GM19023 (cell line): ENCODE data around the gene LXN.

Source experiments
- ATAC-seq: cut with Tn5 transposase; IDR thresholded peaks from one replicate; pipeline ENCODE4 v1.9.1; 2021; ENCODE audit warnings: mild to moderate bottlenecking, moderate library complexity; ENCODE audit not compliant: unreplicated experiment

The LXN gene

GRCh38 chr3:158671821-158672214 is 630 bp downstream of the LXN start:
- no peak for ATAC-seq

- ATAC-seq = no peak
Observed at GRCh38 chr3:158668506-158668905, 3.9 kb downstream of the LXN start.

DNA sequence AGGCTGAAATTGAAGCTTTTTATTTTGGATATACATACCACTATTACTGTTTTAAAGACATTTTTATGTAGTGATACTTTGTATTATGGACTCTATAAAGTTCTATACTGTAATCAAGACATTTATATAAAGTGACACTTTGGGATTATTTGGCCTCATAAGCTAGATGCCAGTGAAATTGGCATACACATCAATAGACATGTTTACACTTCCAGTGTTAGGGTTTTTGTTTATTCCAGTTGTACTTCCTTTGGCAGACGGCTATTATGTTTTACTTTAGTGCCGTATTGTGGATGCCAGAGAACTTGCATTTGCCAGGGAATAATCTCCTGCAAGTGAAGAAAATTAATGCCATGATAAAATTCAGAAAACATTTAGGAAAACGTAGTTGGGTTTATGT is 6.0 kb downstream of the LXN start:
- ATAC-seq = no peak

- no peak for ATAC-seq
Observed at GRCh38 chr3:158663832-158664231, 8.6 kb downstream of the LXN start.

DNA sequence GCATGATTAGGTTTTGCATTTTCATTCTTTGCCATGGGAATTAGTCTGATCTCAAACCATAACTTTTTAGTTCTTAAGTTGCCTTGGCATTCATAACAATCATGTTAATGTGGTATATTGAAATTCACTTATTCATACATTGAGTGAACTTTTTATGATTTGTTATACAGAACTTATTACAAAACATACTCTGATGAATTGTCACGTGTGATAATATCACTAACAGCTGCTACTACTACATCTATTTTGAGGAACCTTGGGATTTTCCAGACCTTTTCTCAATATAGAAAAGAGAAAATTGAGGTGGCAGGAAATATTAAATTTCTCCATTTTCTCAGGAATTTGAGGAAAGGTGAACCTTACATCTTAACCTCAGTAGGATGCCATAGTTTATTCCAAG is 9.2 kb downstream of the LXN start:
- no peak for ATAC-seq

DNA sequence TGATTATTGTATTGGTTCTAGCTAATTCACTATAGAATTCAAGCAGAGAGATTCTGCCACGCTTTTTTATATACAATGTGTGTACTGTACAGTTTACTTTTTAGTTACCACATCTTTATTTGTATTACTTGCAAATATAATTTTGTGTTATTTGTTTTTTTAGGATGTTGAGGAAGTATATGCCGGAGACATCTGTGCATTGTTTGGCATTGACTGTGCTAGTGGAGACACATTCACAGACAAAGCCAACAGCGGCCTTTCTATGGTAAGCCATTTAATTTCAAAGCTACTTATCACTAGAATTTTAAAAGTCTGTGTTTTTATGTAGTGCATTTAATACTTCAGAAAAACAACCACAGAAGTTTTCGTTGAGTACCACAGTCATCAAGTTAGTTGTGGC is 11.7 kb downstream of the LXN start:
- ATAC-seq = no peak

GRCh38 chr3:158659454-158660237 is 12.8 kb downstream of the LXN start:
- peak; percentile 70 for ATAC-seq

DNA sequence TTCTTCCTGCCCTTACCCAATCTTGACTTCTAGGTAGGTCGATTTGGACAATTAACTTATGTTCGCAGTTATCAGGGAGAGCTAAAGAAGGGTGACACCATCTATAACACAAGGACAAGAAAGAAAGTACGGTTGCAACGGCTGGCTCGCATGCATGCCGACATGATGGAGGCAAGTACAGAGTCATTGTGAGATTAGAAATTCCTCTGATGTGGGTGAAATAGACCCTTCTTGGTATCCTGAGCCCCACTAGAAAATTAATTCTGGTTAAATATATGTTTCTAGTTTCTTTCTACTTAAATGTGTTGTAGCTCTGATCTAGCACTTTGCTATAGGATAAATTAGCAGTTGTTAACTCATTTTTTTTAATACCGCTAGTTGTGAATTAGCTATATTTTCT is 13.6 kb downstream of the LXN start:
- ATAC-seq = no peak

DNA sequence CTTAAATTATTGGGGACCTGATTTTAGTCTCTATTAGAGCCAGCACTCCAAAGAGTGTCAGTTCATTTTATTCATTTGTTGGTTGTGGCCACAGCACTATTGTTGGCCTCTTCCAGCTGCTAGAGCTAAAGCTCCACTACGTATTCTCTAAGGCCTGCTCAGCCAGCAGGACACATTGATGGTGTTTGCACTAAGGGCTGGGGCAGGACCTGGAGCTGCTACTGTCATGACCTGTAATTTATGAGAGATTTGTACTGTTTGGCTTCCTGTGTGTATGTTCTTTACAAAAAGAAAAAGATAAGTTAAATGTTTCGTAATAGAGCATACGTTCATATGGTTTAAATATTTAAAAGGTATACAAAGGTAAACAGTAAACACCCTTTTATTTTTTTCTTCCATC is 20.0 kb downstream of the LXN start:
- ATAC-seq = no peak

GRCh38 chr3:158651192-158651591 is 21.3 kb downstream of the LXN start:
- ATAC-seq = no peak

DNA sequence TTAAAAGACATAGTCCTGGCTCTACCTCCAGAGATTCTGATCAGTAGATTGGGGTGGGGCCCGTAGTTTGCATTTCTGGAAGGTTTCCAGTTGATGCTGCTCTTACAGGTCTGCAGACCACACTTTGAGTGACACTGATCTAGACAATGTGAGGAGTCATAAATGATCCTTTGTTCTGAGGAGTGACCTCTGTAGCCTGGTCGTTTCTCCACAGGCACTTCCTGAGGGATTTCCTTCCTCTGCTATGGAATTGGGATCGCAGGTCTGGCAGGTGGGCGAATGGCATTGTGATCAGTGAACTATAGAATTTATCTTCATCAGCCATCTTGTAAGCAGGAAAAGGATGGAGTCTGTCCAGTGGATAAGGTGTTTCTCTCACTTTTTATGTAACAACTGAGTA is 22.7 kb downstream of the LXN start:
- no peak for ATAC-seq

- peak; percentile 99 for ATAC-seq
Observed at GRCh38 chr3:158644345-158644908, 28.0 kb downstream of the LXN start, which contains the start of gene GFM1. TSS of gene GFM1 (plus strand) at chr3:158644527. CDS start at chr3:158644635, 108 bp downstream.

DNA sequence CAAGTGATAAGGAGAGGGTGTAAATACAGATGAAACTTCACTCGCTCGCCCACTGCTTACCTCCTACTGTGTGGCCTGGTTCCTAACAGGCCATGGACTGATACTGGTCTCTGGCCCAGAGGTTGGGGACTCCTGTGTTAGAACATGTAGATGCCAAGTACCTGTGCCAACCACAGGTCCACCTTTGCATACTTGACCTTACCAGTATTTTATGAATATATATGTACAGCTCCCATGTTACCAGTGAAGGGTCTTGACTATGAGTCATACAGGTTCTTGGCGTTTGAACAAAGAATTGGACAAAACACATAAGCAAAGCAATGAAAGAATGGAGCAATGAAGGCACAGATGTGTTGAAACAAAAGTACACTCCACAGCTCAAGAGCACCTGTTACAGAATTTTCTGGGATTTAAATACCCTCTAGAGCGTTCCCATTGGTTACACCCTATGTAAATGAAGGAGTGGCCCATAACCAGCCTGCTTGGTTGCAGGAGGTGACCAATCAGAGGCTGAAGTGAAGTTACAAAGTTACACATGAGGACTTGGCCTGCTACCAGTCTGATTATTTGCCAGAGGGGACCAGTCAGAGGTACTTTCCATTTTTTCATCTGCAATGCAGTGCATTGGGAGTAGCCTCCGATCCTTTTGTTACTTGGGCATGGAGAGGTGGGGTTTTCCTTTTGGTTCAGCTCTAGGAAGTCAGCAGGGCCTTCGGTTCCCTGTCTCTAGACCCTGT is 29.8 kb downstream of the LXN start:
- ATAC-seq = no peak

GRCh38 chr3:158642005-158642404 is 30.4 kb downstream of the LXN start:
- no peak for ATAC-seq

DNA sequence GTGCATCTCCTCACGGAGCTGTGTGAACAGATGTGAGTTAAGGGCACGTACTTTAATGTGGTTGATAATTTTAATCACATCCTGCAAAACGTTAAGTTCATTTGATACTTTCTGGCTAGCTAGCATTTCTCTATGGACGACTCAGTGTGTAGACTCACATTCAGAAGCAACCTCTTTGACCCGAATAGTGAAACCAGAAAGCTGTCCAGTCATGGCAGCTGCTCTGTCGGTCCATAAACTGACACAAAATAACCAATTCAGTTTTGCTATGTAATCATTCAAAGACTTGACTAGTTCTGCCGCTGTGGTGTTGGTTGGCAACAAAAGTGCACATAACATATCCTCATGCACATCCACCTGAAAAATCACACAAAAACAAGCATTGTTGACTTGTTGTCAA is 31.8 kb downstream of the LXN start:
- no peak for ATAC-seq

- ATAC-seq = no peak
Observed at GRCh38 chr3:158631981-158632380, 40.5 kb downstream of the LXN start.

- no peak for ATAC-seq
Observed at GRCh38 chr3:158625881-158626280, 46.6 kb downstream of the LXN start.

DNA sequence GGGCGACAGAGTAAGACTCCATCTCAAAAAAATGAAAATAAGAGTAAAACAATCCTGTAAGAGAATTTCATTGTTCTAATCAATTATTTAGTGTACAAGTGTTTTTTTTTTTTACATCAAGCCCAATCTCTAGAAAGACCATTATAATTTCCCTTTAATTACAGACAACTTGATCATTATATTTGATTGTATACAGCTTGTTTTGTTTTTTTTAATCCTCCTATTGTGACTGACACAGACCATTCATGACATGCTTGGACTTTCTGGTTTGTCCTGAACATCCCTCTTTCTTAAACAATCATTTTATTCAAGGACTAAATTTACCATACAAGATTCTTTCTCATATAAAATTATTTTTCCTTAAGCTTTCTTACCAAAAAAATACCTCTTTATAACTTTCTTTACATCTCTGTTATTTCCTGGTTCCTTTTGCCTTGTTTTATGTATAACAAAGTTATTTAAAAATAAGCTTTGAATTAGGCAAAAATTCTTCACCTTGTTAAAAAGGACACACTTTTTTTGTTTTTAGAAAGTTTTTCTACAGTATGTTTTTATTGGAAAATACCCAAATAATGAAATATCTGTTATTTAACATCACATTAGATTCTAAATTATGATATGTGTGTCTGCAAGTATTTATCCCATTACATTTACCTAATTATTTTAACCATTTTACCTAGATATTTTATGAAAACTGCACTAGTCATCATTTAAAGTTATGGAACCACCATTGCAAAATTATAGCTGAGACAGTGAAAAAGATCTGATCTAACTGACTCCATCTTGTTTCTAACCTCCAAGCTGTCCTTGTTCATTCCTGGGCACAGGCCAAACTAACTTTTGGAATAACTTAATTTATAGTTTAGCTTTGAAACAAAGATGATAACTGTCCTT is 54.2 kb downstream of the LXN start:
- ATAC-seq = no peak
